Suprapubic skin (tissue), 4 donors: ENCODE measurements around the gene SLC37A4. TPM values are rescaled to one million over a fixed set of nuclear protein-coding genes. Genes with fewer than 3 reads are reported as not detected.

ENCODE experiments used
- DNase-seq, 2 donors: peaks; one replicate each; pipeline ENCODE4 v3.0.0-alpha.2; 2019; ENCODE audit warnings: low spot score in 2 of 2
- H3K27ac ChIP-seq: fragments of 200-600 bp; sonication (generic); one replicate; pipeline ENCODE4 v1.5.1; 2019
- H3K27me3 ChIP-seq: fragments of 200-600 bp; sonication (generic); one replicate; pipeline ENCODE4 v1.5.1; 2019
- H3K36me3 ChIP-seq: fragments of 200-600 bp; sonication (generic); one replicate; pipeline ENCODE4 v1.5.1; 2019
- H3K4me1 ChIP-seq: fragments of 200-600 bp; sonication (generic); one replicate; pipeline ENCODE4 v1.5.1; 2019
- H3K4me3 ChIP-seq: fragments of 200-600 bp; sonication (generic); one replicate; pipeline ENCODE4 v1.5.1; 2019; ENCODE audit warnings: mild to moderate bottlenecking
- H3K9me3 ChIP-seq: fragments of 200-600 bp; sonication (generic); one replicate; pipeline ENCODE4 v1.5.1; 2019
- POLR2AphosphoS5 ChIP-seq, 3 donors: sonication (generic); formaldehyde crosslinking; IDR thresholded peaks; one replicate each; pipeline ENCODE4 v1.6.1; 2017; ENCODE audit warnings: antibody characterized with exemption in 3 of 3
- WGBS: methylation state at CpG from one replicate; pipeline ENCODE4 v1.1.5; 2018; 5-methylcytosine and 5-hydroxymethylcytosine counted together
- total RNA-seq, 4 donors: library from RNA; depleted of rRNA; stranded (reverse); fragments of >200 nt; gene quantifications; one replicate each; pipeline ENCODE4 v1.1.0, GENCODE V29; 2016
- TF ChIP-seq, protein P1 (sequence below), 2 donors: fragments of 200-600 bp in 1 of 2; fragments of 450-650 bp in 1 of 2; sonication (generic) in 1 of 2; IDR thresholded peaks; one replicate each; pipeline ENCODE4 v1.5.1; 2016 to 2019; ENCODE audit warnings: antibody characterized with exemption in 2 of 2, mild to moderate bottlenecking in 1 of 2, moderate library complexity in 1 of 2

SLC37A4 gene
- total RNA-seq, 4 donors from 2014 or later, result 17.8 to 24.5 (median 20.5) TPM

DNA sequence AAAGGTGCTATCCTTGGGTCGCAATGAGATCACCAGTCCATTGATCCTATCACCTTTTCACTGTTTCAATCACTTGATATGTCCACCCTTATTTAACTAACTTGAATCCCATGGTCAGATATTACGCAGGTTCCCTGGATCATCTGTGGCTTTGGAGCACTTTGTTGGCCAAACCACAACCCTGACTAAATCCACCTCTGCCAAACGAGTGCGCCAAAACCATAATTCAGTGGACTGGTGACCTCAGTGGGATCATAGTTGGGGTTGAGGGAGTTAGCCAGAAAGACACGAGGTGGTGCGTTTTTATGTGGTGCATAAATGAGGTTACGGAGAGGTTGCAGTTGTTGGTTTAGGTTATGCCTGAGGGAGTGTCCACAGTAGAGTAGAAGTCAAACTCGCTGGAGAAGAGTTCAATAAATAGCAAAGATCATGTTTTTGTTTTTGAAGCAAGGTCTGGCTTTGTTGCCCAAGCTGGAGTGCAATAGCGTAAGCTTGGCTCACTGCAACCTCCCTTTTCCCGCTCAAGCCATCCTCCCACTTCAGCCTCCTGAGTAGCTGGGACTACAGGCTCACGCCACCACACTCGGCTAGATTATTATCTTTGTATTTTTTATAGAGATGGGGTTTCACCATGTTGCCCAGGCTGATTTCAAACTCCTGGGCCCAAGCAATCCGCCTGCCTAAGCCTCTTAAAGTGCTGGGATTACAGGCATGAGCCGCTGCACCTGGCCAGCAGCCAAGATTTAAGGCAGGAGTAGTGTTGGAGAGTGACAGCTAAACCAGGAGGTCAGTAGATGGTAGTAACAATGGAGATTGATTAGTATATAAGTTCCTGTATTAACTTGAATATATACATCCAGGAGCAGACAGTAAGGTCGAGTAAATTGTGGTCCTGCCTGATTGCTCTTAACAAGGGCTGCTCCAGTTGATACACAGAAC lies 54.6 kb downstream of the SLC37A4 start:
- Histone ChIP-seq H3K4me1 (peaks cover 9% of the 10 kb centered on the region), H3K4me3 (no peak overlapping the region), H3K27me3 (peaks cover 8% of the 10 kb centered on the region), H3K36me3 (no peaks in the 10 kb centered on the region), H3K9me3 (no peaks in the 10 kb centered on the region), H3K27ac (no peak overlapping the region)
- no peak for TF ChIP-seq POLR2AphosphoS5 (IDR thresholded peaks at IDR 0.05)
- TF ChIP-seq, protein P1, sequence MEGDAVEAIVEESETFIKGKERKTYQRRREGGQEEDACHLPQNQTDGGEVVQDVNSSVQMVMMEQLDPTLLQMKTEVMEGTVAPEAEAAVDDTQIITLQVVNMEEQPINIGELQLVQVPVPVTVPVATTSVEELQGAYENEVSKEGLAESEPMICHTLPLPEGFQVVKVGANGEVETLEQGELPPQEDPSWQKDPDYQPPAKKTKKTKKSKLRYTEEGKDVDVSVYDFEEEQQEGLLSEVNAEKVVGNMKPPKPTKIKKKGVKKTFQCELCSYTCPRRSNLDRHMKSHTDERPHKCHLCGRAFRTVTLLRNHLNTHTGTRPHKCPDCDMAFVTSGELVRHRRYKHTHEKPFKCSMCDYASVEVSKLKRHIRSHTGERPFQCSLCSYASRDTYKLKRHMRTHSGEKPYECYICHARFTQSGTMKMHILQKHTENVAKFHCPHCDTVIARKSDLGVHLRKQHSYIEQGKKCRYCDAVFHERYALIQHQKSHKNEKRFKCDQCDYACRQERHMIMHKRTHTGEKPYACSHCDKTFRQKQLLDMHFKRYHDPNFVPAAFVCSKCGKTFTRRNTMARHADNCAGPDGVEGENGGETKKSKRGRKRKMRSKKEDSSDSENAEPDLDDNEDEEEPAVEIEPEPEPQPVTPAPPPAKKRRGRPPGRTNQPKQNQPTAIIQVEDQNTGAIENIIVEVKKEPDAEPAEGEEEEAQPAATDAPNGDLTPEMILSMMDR (IDR thresholded peaks at IDR 0.05), result no peak
- WGBS, result 85% methylated on average over 15 of the region's 15 CpGs
- no peak for DNase-seq

Other genes starting within 250 kb of the SLC37A4 start
- 100 to 1,000 TPM in 1 of 4 donors, 10 to 100 TPM in 3; 88.1 to 130 (median 91.2) TPM for gene DDX6, start 239.7 kb downstream of the SLC37A4 start, total RNA-seq
- not detected for gene CXCR5, start 147.0 kb downstream of the SLC37A4 start, total RNA-seq
- gene BCL9L, start 105.0 kb downstream of the SLC37A4 start, total RNA-seq, result 10 to 100 TPM; 50.0 to 58.9 (median 56.3) TPM
- not detected for gene UPK2, start 74.6 kb downstream of the SLC37A4 start, total RNA-seq
- not detected for gene FOXR1, start 59.1 kb downstream of the SLC37A4 start, total RNA-seq
- 100 to 1,000 TPM in 1 of 4 donors, 10 to 100 TPM in 3; 26.0 to 136 (median 49.8) TPM for gene CENATAC, start 32.7 kb downstream of the SLC37A4 start, total RNA-seq
- gene RPS25, start 12.5 kb downstream of the SLC37A4 start, total RNA-seq, result 1,000 to 10,000 TPM; 1,926 to 3,368 (median 2,381) TPM
- 10 to 100 TPM; 56.9 to 75.0 (median 63.9) TPM for gene TRAPPC4, start 12.1 kb downstream of the SLC37A4 start, total RNA-seq
- 10 to 100 TPM; 26.2 to 50.7 (median 46.2) TPM for gene HYOU1, start 26.3 kb upstream of the SLC37A4 start, total RNA-seq
- 10 to 100 TPM; 37.2 to 57.2 (median 47.9) TPM for gene VPS11, start 36.9 kb upstream of the SLC37A4 start, total RNA-seq
- gene HMBS, start 54.0 kb upstream of the SLC37A4 start, total RNA-seq, result 10 to 100 TPM in 3 of 4 donors, 1 to 10 TPM in 1; 5.2 to 18.4 (median 13.3) TPM
- gene DPAGT1, start 71.0 kb upstream of the SLC37A4 start, total RNA-seq, result 10 to 100 TPM; 21.2 to 32.2 (median 26.9) TPM
- 10 to 100 TPM; 20.1 to 25.9 (median 21.5) TPM for gene C2CD2L, start 76.5 kb upstream of the SLC37A4 start, total RNA-seq
- gene HINFP, start 90.7 kb upstream of the SLC37A4 start, total RNA-seq, result 10 to 100 TPM; 16.1 to 45.1 (median 26.7) TPM
- 1 to 10 TPM in 2 of 4 donors, under 1 TPM in 2; 0.26 to 1.6 (median 0.73) TPM for gene ABCG4, start 118.2 kb upstream of the SLC37A4 start, total RNA-seq
- 10 to 100 TPM; 20.7 to 31.5 (median 30.4) TPM for gene NLRX1, start 137.8 kb upstream of the SLC37A4 start, total RNA-seq
- 1 to 10 TPM in 1 of 4 donors, under 1 TPM in 2, not detected in 1; 0.68 to 1.1 (median 0.87) TPM for gene NHERF4, start 154.6 kb upstream of the SLC37A4 start, total RNA-seq
- 10 to 100 TPM; 13.2 to 17.4 (median 17.2) TPM for gene CBL, start 175.5 kb upstream of the SLC37A4 start, total RNA-seq